ENCODE data around the gene HOXA3.

DNA sequence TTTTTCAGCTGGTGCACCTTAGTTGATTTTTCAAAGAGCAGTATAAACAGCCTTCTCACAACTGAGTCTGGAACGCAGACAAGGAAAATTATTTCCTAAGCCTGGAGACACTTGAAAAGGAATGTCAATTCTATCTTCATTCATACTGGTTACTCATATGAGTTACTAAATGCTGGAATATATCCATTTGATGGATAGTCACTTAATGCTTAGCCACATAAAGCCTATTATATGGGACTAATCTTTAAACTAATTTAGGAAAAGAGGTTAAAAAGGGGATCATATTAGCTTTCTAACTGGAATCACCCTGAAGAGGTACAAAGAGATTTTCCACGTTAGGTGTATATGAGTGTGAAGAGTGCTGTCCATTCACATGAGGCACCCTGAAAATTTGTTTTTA, 20.2 kb downstream of the HOXA3 start:
- TF ChIP-seq, protein P1, sequence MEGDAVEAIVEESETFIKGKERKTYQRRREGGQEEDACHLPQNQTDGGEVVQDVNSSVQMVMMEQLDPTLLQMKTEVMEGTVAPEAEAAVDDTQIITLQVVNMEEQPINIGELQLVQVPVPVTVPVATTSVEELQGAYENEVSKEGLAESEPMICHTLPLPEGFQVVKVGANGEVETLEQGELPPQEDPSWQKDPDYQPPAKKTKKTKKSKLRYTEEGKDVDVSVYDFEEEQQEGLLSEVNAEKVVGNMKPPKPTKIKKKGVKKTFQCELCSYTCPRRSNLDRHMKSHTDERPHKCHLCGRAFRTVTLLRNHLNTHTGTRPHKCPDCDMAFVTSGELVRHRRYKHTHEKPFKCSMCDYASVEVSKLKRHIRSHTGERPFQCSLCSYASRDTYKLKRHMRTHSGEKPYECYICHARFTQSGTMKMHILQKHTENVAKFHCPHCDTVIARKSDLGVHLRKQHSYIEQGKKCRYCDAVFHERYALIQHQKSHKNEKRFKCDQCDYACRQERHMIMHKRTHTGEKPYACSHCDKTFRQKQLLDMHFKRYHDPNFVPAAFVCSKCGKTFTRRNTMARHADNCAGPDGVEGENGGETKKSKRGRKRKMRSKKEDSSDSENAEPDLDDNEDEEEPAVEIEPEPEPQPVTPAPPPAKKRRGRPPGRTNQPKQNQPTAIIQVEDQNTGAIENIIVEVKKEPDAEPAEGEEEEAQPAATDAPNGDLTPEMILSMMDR (IDR thresholded peaks at IDR 0.05; ENCODE audit: control extremely low read depth in 1 of 3, insufficient read depth in 1 of 3, low read depth in 1 of 3, low read length in 3 of 3) = no peak
- TF ChIP-seq, protein P2, sequence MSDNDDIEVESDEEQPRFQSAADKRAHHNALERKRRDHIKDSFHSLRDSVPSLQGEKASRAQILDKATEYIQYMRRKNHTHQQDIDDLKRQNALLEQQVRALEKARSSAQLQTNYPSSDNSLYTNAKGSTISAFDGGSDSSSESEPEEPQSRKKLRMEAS (IDR thresholded peaks at IDR 0.05) = no peak
- TF ChIP-seq SP1 (IDR thresholded peaks at IDR 0.05; ENCODE audit: low read depth, low read length) = no peak
- no peak for TF ChIP-seq EZH2 (IDR thresholded peaks at IDR 0.05; ENCODE audit: low read depth, low read length, severe bottlenecking)
- TF ChIP-seq ATF2 (IDR thresholded peaks at IDR 0.05; ENCODE audit: low read length) = no peak
- no peak for TF ChIP-seq BCL11A (IDR thresholded peaks at IDR 0.05; ENCODE audit: low read depth in 2 of 2, low read length in 2 of 2)
- TF ChIP-seq POLR2AphosphoS5 (IDR thresholded peaks at IDR 0.05; ENCODE audit: low read depth, low read length) = no peak
